Activated CD4-positive, alpha-beta memory T cell treated with anti-CD3 and anti-CD28 coated beads for 36 hours (primary cell): ENCODE measurements around the gene GNAT3. TPM values are rescaled to one million over a fixed set of nuclear protein-coding genes. Genes with fewer than 3 reads are reported as not detected.

ENCODE experiments used
- CTCF ChIA-PET: fragments of 350-600 bp; sonication (Branson Sonifier 250); formaldehyde crosslinking; loops from one replicate; lab custom pipeline; 2021; ENCODE audit warnings: antibody characterized with exemption, inconsistent platforms; lab: Charles Lee
- POLR2A ChIA-PET: fragments of 350-600 bp; sonication (Branson Sonifier 250); formaldehyde crosslinking; loops from one replicate; lab custom pipeline; 2021; ENCODE audit warnings: antibody characterized with exemption; lab: Charles Lee
- DNase-seq: peaks from one replicate; pipeline ENCODE4 v3.0.0-alpha.2; 2020
- H3K27ac Mint-ChIP-seq: one replicate; pipeline ENCODE4 v1.8.0; 2021; ENCODE audit warnings: mixed read lengths
- H3K27me3 Mint-ChIP-seq: one replicate; pipeline ENCODE4 v1.8.0; 2021; ENCODE audit warnings: mixed read lengths
- H3K36me3 Mint-ChIP-seq: one replicate; pipeline ENCODE4 v1.8.0; 2021; ENCODE audit warnings: mixed read lengths
- H3K4me1 Mint-ChIP-seq: one replicate; pipeline ENCODE4 v1.8.0; 2021; ENCODE audit warnings: low read depth, mixed read lengths
- H3K4me3 Mint-ChIP-seq: one replicate; pipeline ENCODE4 v1.8.0; 2021; ENCODE audit warnings: mild to moderate bottlenecking, mixed read lengths
- H3K9me3 Mint-ChIP-seq: one replicate; pipeline ENCODE4 v1.8.0; 2021; ENCODE audit warnings: mixed read lengths
- intact Hi-C: fragments of 100-400 bp; cut with micrococcal nuclease; formaldehyde crosslinking; loops from one replicate; pipeline ENCODE4 v1.15.1; 2023
- total RNA-seq, 2 experiments: library from RNA; stranded (reverse); gene quantifications; one replicate each; pipeline ENCODE4 v1.2.3, GENCODE V29; 2021

Gene GNAT3
- total RNA-seq, 2 experiments from 2014 or later, result not detected

DNA sequence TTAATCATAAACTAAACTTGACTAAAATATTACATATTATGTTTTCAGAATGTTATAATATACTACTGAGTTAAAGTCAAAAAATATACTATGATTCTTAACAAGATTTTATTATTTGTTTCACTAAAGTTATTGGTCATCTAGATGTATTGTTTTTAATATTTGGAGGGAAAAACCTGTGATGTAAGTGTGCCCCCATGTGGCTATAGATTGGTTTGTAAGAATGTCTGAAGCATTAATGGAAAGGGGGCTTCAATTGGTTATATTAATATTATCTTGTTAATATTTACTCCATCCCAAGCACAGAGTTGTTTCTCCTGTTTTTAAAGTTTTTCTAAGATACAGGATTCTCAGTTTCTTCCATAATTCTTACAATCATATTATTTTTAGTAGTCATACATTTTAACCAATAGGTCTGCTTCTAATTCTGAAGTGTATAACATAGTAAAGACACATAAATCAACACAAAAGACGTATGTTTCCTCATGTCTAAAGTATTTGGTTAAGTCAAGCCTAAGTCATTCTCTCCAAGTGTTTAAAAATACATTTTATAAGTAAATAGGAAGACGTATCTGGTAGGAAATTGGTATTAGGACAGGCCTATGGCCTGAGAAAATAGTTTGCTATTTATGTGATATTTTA, 58.0 kb downstream of the GNAT3 start:
- H3K27ac Mint-ChIP-seq, result no peak overlapping the region
- ChIA-PET POLR2A (no interaction called here), CTCF (no interaction called here)
- DNase-seq, result no peak
- intact Hi-C loops, result loop anchor here (5.0 kb wide), 1 partner anchor 392 kb away; no protein-coding TSS in a partner anchor
- no peak overlapping the region for H3K4me3 Mint-ChIP-seq
- H3K4me1 Mint-ChIP-seq, result no peaks in the 10 kb centered on the region
- H3K27me3 Mint-ChIP-seq, result no peaks in the 10 kb centered on the region
- no peaks in the 10 kb centered on the region for H3K36me3 Mint-ChIP-seq
- H3K9me3 Mint-ChIP-seq, result peaks cover 2% of the 10 kb centered on the region

GRCh38 chr7:80450621-80451308, 61.1 kb downstream of the GNAT3 start:
- Mint-ChIP-seq H3K4me3 (no peak overlapping the region), H3K36me3 (no peaks in the 10 kb centered on the region), H3K9me3 (no peaks in the 10 kb centered on the region), H3K4me1 (no peaks in the 10 kb centered on the region), H3K27ac (no peak overlapping the region), H3K27me3 (no peaks in the 10 kb centered on the region)
- no peak for DNase-seq
- intact Hi-C loops, result loop anchor here (5.0 kb wide), 1 partner anchor 388 kb away; no protein-coding TSS in a partner anchor
- POLR2A ChIA-PET, result no interaction called here
- CTCF ChIA-PET, result no interaction called here

DNA sequence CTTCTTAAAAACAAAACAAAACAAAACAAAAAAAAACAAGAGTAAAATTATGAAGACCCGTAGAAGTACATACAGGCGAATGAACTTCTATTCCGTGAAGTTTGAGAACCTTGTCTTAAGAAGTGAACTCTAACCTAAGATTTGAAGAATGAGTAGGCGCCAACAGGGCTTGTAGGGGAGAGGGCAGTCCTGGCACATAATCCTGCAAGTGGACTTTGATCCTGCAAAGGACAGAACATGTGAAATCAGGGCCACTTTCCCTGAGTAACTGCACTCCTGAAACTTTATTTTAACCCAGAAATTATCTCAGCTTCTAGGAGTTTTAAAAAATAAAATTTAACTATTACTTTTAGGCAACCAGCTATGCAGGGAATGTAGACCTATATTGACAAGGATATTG, 62.0 kb downstream of the GNAT3 start:
- Mint-ChIP-seq H3K36me3 (no peaks in the 10 kb centered on the region), H3K27me3 (no peaks in the 10 kb centered on the region), H3K9me3 (no peaks in the 10 kb centered on the region), H3K4me1 (no peaks in the 10 kb centered on the region), H3K4me3 (no peak overlapping the region), H3K27ac (no peak overlapping the region)
- POLR2A ChIA-PET, result no interaction called here
- intact Hi-C loops, result loop anchor here (5.0 kb wide), 1 partner anchor 388 kb away; no protein-coding TSS in a partner anchor
- DNase-seq, result no peak
- CTCF ChIA-PET, result no interaction called here

- POLR2A ChIA-PET, result no interaction called here
- Mint-ChIP-seq H3K9me3 (peaks cover 6% of the 10 kb centered on the region), H3K27me3 (no peaks in the 10 kb centered on the region), H3K36me3 (no peaks in the 10 kb centered on the region), H3K4me1 (no peaks in the 10 kb centered on the region), H3K4me3 (no peak overlapping the region), H3K27ac (no peak overlapping the region)
- no peak for DNase-seq
- CTCF ChIA-PET, result no interaction called here
- intact Hi-C loops, result no loop called here
These were observed 66.5 kb downstream of the GNAT3 start for GRCh38 chr7:80445351-80445750.

DNA sequence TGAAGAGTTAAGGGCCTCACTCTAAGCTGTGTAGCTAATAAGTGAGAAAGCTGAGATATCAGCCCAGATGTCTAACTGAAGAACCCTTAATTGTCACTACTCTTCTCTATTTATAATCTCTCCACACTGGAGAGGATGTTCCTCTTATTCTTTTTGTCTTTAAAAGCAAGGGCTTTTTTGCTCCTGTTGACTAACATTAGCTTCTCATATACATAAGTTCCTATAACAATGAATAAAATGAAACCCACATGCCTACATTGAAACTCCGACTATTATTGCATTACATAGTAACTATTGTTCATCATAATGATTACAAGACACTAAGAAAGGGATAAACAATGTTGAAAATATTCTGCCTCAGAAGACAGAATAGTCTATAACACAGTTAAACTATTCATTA, 67.1 kb downstream of the GNAT3 start:
- POLR2A ChIA-PET, result no interaction called here
- CTCF ChIA-PET, result no interaction called here
- no peaks in the 10 kb centered on the region for H3K4me1 Mint-ChIP-seq
- intact Hi-C loops, result no loop called here
- no peak for DNase-seq
- no peaks in the 10 kb centered on the region for H3K27me3 Mint-ChIP-seq
- peaks cover 8% of the 10 kb centered on the region for H3K9me3 Mint-ChIP-seq
- H3K27ac Mint-ChIP-seq, result no peak overlapping the region
- no peak overlapping the region for H3K4me3 Mint-ChIP-seq
- H3K36me3 Mint-ChIP-seq, result no peaks in the 10 kb centered on the region

DNA sequence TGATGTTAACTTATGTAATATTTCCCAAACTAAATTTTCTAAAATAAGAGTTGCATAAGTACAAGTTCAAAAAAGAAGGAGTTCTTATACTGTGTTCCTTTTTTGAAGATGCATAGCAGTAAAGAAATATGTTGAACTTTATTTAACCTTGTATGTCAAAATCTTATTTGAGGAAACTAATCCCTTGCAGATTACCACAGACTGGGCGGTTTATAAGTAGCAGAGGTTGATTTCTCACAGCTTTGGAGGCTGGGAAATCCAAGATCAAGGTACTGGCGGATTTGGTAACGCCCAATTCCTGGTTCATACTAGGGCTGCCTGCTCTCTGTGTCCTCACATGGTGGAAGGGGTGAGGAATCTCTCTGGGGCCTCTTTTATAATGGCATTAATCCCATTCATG, 68.5 kb downstream of the GNAT3 start:
- no peak overlapping the region for H3K27ac Mint-ChIP-seq
- no peaks in the 10 kb centered on the region for H3K4me1 Mint-ChIP-seq
- CTCF ChIA-PET, result no interaction called here
- no peaks in the 10 kb centered on the region for H3K27me3 Mint-ChIP-seq
- POLR2A ChIA-PET, result no interaction called here
- peaks cover 8% of the 10 kb centered on the region for H3K9me3 Mint-ChIP-seq
- intact Hi-C loops, result no loop called here
- DNase-seq, result no peak
- no peaks in the 10 kb centered on the region for H3K36me3 Mint-ChIP-seq
- no peak overlapping the region for H3K4me3 Mint-ChIP-seq

- Mint-ChIP-seq H3K27ac (no peak overlapping the region), H3K36me3 (no peaks in the 10 kb centered on the region), H3K27me3 (no peaks in the 10 kb centered on the region), H3K4me3 (no peak overlapping the region), H3K9me3 (peaks cover 10% of the 10 kb centered on the region), H3K4me1 (no peaks in the 10 kb centered on the region)
- no peak for DNase-seq
- ChIA-PET POLR2A (no interaction called here), CTCF (no interaction called here)
- intact Hi-C loops, result no loop called here
These were observed 71.0 kb downstream of the GNAT3 start for GRCh38 chr7:80440883-80441282.

- intact Hi-C loops, result no loop called here
- Mint-ChIP-seq H3K4me1 (no peaks in the 10 kb centered on the region), H3K9me3 (peaks cover 10% of the 10 kb centered on the region), H3K27me3 (no peaks in the 10 kb centered on the region), H3K27ac (no peak overlapping the region), H3K4me3 (no peak overlapping the region), H3K36me3 (no peaks in the 10 kb centered on the region)
- ChIA-PET CTCF (no interaction called here), POLR2A (no interaction called here)
- DNase-seq, result no peak
These were observed 71.7 kb downstream of the GNAT3 start for GRCh38 chr7:80439894-80440821.

GRCh38 chr7:80435521-80435920, 76.3 kb downstream of the GNAT3 start:
- intact Hi-C loops, result no loop called here
- H3K4me1 Mint-ChIP-seq, result no peaks in the 10 kb centered on the region
- H3K9me3 Mint-ChIP-seq, result peaks cover 18% of the 10 kb centered on the region
- H3K36me3 Mint-ChIP-seq, result no peaks in the 10 kb centered on the region
- ChIA-PET CTCF (no interaction called here), POLR2A (no interaction called here)
- no peak overlapping the region for H3K27ac Mint-ChIP-seq
- H3K27me3 Mint-ChIP-seq, result no peaks in the 10 kb centered on the region
- no peak for DNase-seq
- no peak overlapping the region for H3K4me3 Mint-ChIP-seq

DNA sequence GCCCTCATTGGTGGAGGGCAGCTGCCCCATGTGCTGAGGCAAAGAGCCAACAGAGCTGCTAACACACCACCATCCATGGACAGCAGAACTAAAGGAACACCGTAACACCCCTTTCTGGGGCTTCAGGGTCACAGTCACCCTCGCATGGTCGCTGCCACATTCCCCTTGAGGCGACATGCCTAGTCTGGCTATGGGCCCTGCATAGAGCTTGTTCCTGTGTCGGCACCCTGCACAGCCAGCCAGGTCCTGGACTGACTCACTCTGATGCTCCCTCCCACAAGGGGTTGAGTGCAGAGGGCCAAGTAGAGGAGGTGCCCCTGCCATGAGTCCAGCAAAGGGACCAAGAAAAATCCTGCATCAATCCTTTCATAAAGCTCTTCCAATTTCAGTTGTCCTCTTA, 77.8 kb downstream of the GNAT3 start:
- DNase-seq, result no peak
- CTCF ChIA-PET, result no interaction called here
- H3K9me3 Mint-ChIP-seq, result peaks cover 14% of the 10 kb centered on the region
- no peak overlapping the region for H3K4me3 Mint-ChIP-seq
- no peaks in the 10 kb centered on the region for H3K36me3 Mint-ChIP-seq
- intact Hi-C loops, result no loop called here
- no peaks in the 10 kb centered on the region for H3K4me1 Mint-ChIP-seq
- POLR2A ChIA-PET, result no interaction called here
- H3K27ac Mint-ChIP-seq, result no peak overlapping the region
- H3K27me3 Mint-ChIP-seq, result no peaks in the 10 kb centered on the region

GRCh38 chr7:80432166-80432565, 79.7 kb downstream of the GNAT3 start:
- H3K27ac Mint-ChIP-seq, result no peak overlapping the region
- DNase-seq, result no peak
- intact Hi-C loops, result no loop called here
- ChIA-PET POLR2A (no interaction called here), CTCF (no interaction called here)
- H3K4me1 Mint-ChIP-seq, result no peaks in the 10 kb centered on the region
- no peaks in the 10 kb centered on the region for H3K36me3 Mint-ChIP-seq
- no peaks in the 10 kb centered on the region for H3K27me3 Mint-ChIP-seq
- H3K9me3 Mint-ChIP-seq, result peaks cover 17% of the 10 kb centered on the region
- no peak overlapping the region for H3K4me3 Mint-ChIP-seq

- H3K4me3 Mint-ChIP-seq, result no peak overlapping the region
- CTCF ChIA-PET, result no interaction called here
- POLR2A ChIA-PET, result no interaction called here
- intact Hi-C loops, result no loop called here
- H3K36me3 Mint-ChIP-seq, result no peaks in the 10 kb centered on the region
- H3K4me1 Mint-ChIP-seq, result no peaks in the 10 kb centered on the region
- H3K27me3 Mint-ChIP-seq, result no peaks in the 10 kb centered on the region
- no peak for DNase-seq
- peaks cover 10% of the 10 kb centered on the region for H3K9me3 Mint-ChIP-seq
- no peak overlapping the region for H3K27ac Mint-ChIP-seq
These were observed 82.7 kb downstream of the GNAT3 start for GRCh38 chr7:80429181-80429580.
